ENCODE measurements around the gene C21orf58. TPM values are rescaled to one million over a fixed set of nuclear protein-coding genes. Genes with fewer than 3 reads are reported as not detected.

The C21orf58 gene
- total and polyA plus RNA-seq, 2 experiments from 2014 or later = 17.7 to 23.9 TPM

- Histone ChIP-seq H3K9me2 (ENCODE audit: insufficient read depth) (no peaks in the 10 kb centered on the region), H3K4me2 (no peak overlapping the region), H2AFZ (no peak overlapping the region), H3K4me1 (ENCODE audit: insufficient read depth) (no peaks in the 10 kb centered on the region), H3K27me3 (ENCODE audit: insufficient read depth) (no peaks in the 10 kb centered on the region), H3K79me2 (replicated peaks; ENCODE audit: insufficient read depth) (peaks cover 31% of the 10 kb centered on the region), H4K20me1 (replicated peaks; ENCODE audit: insufficient read depth) (no peaks in the 10 kb centered on the region; the same call in 1 of the 2 replicates), H3K36me3 (ENCODE audit: insufficient read depth) (peaks cover 7% of the 10 kb centered on the region; the same call in 1 of the 2 replicates), H3K4me3 (no peak overlapping the region), H3F3A (replicated peaks; ENCODE audit: low read depth) (peaks cover 10% of the 10 kb centered on the region; the same call in 1 of the 2 replicates), H3K27ac (ENCODE audit: low read depth) (no peak overlapping the region)
- DNase-seq (ENCODE audit: low spot score) = no peak
- no peak for ATAC-seq
- peaks cover 8% of the 10 kb centered on the region; the same call in 2 of the 3 replicates for H3K9me3 Mint-ChIP-seq
- H3K27me3 Mint-ChIP-seq (ENCODE audit: insufficient read depth, low read depth, poor library complexity) = peaks cover 19% of the 10 kb centered on the region
- TF ChIP-seq POLR2AphosphoS5 (IDR thresholded peaks at IDR 0.05; ENCODE audit: low read depth) (no peak), ETS1 (IDR thresholded peaks at IDR 0.05) (no peak), CREB1 (CRISPR knock-in tag; IDR thresholded peaks at IDR 0.05; ENCODE audit: low read depth) (no peak), NANOG (IDR thresholded peaks at IDR 0.05; ENCODE audit: borderline replicate concordance) (no peak), STAT1 (IDR thresholded peaks at IDR 0.05; ENCODE audit: unreplicated experiment) (no peak), CTCF (conservative IDR thresholded peaks at IDR 0.05; ENCODE audit: low read depth in 2 of 2) (no peak), ZNF114 (CRISPR knock-in tag; IDR thresholded peaks at IDR 0.05) (no peak), REST (IDR thresholded peaks at IDR 0.05; ENCODE audit: unreplicated experiment) (no peak), ZNF331 (CRISPR knock-in tag; IDR thresholded peaks at IDR 0.05; ENCODE audit: low read depth) (no peak), EZH2phosphoT487 (IDR thresholded peaks at IDR 0.05; ENCODE audit: unreplicated experiment) (no peak), ZNF462 (CRISPR knock-in tag; IDR thresholded peaks at IDR 0.05) (no peak), JUNB (IDR thresholded peaks at IDR 0.05; ENCODE audit: unreplicated experiment) (no peak), EZH2 (IDR thresholded peaks at IDR 0.05; ENCODE audit: low read depth, unreplicated experiment) (no peak)
- no peaks in the 10 kb centered on the region for H3K4me1 Mint-ChIP-seq
- H3K4me3 Mint-ChIP-seq = no peak overlapping the region
- H3K36me3 Mint-ChIP-seq (ENCODE audit: low read depth) = peaks cover 68% of the 10 kb centered on the region
- no peak overlapping the region; the same call in 1 of the 2 replicates for H3K27ac Mint-ChIP-seq
Measured at GRCh38 chr21:46366561-46366960, 42.9 kb upstream of the C21orf58 start.

All from GM23338 (cell line).